ENCODE data around the gene VWA8.
"Not testable (repeated sequence)": the region's sequence is repeated elsewhere in the genome, so short reads cannot be mapped to it uniquely, and the experiment has no call there.

The VWA8 gene

DNA sequence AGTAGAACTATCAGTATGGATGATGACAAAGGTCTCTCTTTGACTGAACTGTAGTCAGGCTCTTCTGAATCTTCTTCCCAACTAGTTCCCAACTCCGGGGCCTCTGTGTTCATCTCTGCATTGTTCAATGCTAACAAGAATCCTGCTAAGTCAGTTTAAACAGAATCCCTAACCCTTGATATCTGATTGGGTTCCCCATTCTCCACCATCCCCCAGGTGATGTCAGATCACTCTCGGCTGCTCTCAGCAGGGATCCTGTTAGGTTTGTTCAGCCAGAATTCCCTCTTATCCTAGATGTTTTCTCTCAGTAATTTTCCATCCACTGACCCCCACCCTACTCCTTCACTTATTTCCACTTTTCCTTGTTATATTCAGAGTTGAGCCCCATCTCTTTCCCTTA lies 280.0 kb downstream of the VWA8 start:
- DNase-seq = no peak

DNA sequence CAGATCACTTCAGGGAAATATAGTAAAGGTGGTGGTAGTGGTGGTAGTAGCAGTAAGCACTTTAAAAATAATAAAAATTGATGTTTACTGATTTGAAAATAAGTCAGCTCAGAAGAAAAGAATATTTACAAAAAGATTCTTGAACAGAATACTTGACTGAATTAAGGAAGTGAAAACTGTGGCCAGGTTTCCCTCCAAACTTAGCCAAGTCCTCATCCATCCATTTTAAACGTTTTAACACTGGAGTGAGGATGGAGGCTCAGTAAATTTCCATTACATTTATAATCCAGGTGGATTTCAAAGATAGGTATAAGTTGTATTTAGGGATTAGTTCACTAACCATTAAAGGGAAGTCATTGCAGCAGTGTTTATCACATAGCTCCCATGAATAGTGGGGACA lies 282.1 kb downstream of the VWA8 start:
- DNase-seq = no peak

DNA sequence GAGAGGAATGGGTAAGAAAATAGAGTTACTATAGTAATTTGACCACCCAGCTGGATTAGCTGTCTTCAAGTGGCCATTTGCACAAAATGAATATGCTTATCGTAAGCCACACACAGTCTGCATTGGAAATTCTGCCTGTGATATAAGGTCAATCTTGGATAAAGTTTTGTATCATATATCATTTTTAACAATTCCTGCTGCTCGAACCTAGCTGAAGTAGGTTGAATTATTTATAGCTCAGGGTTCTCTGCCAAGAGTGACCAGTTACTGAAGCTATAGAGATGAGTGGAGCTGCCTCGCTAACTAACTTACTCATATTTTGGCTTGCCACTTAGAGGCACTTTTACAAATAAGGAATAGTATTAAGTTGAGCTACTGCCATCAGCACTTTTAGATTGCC lies 282.7 kb downstream of the VWA8 start:
- DNase-seq = no peak

DNA sequence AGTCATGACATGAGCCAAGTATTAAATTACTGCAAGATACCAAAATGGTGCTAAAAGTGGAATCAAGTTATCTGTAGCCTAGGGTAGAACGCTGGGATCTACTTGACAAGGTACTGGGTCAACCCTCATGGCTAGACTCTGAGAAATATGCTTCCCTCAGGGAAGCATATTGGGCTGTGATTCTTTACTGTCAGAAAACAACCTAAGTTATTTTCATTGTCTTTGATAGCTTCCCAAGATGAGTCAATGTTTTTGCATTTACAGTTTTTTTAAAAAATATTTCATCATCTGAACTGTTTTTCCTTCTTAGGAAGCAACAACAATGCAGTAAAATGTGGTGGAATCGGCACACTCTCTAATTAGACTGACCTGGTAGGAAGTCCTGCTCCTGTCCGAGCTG lies 285.6 kb downstream of the VWA8 start:
- no peak for DNase-seq

DNA sequence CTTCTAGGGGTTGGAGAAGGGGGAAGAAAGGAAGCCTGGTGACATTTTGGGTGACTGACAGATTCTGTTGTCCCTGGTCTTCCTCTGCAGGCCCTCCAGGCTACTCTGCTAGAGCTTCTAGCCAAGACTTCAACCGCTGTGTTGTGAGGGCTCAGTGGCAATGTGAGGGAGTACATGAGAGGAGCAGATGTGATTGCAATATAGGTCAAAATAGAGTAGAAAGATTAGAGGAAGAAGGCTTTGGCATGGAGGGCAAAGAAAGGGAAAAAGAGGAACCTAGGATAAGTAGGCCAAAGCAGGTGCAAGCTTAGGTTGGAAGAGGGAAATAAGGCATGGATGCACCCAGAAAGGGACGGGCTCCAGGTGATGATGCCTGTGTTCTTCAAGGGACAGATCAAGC lies 286.7 kb downstream of the VWA8 start:
- DNase-seq = peak; percentile 43 to 51

DNA sequence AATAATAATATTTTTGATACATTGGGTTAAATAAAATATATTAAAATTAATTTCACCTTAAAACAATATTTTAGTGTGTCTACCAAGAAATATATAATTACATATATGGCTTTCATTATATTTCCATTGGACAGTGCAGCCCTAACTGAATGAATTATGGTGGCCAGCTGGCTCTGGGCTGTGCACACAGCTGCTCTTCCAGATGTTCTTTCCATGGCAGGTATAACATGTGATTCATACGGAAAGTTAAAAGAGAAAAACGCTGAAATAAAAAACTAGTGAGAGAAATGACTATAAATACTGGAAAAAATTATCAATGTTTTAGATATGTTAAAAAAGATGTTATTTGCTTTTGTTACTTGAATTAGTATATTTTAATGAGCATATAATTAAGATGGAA lies 287.3 kb downstream of the VWA8 start:
- no peak for DNase-seq

DNA sequence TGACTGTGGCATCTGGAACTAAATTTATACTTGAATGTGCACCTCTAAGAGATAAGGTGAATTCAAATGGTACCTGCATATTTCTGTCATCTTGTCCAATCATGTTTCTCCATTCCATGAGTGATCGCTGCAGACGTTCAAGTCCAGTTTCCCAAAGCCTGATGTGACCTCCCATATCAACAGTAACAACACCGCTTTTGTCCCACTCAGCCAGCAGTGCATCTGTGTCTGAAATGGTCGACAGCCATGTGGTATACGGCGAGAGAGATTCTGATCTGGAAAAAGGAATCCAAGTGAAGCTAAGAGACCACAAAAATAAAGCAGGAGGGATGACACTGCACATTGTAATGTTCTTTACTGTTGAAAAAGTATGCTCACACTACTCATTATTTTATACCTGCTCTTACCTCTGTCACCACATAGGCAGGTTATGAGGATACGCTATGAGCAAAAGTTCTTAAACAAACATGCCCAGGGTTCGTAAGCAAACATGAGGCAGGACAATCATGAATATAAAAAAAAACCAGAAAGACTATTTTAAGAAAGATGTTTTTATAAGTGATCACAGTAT lies 290.0 kb downstream of the VWA8 start:
- DNase-seq = no peak

DNA sequence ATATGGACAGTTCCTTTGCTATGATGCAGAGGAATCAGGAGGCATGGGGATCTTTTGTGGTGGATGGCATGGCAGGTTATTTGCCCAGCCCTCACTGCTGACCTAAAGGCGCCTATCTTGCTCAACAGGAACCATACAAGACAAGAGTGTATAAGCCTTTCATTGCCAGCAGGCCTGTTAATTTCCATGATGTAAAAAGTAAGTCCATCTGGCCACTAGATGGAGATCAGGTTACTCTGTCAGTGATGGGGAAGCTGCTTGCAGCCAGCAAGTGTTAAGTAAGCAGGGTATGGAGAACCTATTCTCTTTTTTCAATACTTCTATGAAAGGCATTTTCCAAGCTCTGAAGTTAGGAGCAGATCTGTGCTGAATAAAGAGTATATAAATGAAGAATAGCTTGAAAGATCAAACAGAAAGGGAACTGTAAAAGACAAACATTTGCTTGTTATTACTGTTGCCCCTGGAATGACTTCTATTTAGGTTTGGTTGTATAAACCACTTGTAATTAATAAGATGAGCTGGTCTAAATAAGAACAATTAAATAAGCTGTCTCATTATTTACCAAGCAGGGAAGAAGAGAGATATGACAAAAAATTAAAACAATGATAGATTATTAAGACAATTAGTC lies 292.7 kb downstream of the VWA8 start:
- peak; percentile 99 for DNase-seq

DNA sequence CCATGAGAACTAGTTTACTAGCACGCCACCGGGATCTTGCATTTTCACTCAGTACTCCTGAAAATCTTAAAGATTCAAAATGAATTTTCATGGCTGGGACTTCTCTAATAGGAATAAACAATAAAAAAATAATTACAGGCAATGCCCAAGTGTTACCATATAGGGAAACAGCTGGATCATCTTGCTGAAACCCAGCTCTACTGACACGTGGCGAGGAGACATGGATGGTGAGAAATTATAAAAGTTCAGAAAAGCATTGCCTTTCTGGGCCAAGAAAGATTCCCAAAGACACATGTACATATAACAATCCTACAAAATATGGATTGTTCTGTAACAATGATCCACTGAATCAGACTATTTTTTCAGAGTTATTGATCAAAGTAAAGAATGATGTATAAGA lies 294.3 kb downstream of the VWA8 start:
- no peak for DNase-seq

DNA sequence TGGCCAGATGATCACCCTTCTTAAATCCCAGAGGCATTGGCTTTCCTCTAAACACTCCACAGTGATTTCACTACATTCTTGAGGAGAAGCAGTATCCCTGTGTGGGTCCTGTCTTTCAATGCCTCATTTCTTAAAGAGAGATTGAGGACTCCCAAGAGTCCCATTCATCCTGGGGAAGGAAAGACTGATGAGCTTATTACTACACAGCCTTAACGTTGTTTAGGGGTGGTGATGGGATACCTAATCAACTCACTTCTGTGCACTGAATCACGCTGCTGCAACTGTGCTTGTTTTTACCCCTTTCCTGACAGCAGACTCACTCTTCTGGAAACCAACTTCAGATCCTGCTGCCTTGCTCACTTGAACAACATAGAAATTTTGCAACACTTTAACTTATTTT lies 300.5 kb downstream of the VWA8 start:
- no peak for DNase-seq

DNA sequence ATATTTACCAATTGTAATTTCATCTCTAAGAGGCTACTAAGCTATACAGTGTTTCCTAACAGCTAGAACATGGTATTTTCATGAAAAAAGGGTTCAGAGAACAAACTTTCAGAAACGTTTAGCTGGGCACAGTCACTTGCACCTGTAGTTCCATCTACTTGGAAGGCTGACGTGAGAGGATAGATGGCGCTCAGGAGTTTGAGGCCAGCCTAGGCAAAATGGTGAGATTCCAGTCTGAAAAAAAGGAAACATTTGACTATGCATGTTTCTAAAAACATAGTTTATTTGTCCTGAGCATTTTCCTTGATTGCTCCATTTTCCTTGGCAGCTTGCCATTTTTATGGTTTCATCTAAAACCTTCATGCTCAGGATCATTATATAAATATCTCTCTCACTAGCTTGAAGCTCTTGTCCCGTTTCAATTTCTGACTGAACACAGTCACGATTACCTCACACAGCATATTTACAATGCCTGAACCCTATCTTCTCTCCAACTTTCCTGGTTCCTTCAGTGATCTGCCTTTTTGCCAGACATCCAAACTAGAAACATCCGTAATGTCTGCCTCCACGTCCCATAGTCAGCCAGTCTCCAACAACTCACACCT lies 302.8 kb downstream of the VWA8 start:
- DNase-seq = no peak

DNA sequence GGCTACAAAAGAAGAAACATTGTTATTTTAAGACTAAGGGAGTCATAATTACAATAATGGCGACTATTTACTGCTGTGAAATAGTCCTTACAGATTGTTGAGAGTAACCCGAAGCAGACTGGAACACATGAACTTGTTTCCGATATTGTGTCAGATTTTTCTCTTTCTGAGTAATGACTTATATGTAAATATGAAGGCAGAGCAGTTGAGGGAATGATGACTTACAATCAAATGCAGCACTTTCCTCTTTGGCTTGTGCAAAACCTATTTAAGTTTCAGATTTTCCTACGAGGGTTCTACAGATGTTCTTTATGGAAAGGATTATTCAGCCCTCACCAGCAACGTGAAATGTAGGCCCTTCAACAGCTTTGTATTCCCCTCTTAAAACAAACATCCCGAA lies 304.9 kb downstream of the VWA8 start:
- DNase-seq = no peak

DNA sequence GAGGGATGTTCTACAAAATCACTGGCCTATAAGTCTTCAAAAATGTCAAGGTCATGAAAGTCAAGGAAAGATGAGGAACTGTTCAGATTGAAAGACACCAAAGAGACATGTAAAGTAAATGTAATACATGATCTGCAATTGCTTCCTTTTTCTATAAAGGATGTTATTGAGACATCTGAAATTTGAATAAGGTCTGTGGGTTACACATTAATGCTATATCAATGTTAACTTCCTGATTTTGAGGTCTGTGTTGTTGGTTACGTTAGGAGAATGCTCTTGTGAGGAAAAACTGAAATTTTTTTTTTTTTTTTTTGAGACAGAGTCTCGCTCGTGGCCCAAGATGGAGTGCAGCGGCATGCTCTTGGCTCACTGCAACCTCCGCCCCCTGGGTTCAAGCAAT lies 306.1 kb downstream of the VWA8 start:
- peak; percentile 96 to 98 for DNase-seq

DNA sequence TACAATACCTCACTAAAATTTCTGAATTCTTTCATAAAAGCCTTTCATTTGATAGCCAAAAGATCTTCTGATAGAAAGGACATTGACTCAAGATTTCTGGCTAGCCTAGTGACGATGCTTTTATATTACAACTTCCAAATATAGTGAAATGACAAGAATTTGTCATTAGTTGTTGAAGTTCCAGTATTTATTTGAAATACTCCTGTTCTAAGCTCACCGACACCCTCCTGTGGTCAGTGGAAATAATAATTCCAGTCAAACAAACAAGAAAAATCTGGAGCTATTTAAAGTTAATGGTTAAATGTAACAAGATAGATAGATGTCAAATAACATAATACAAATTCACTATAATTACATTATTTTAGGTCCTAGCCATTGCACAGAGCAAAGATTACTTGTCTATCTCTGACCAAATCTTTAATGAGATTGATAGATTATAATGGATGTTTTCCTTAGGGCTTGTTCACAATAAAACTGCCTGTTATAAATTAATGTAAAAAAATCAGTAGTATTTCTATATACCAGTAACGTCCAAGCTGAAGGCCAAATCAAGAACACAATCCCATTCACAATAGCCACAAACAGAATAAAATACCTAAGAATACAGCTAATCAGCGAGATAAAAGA lies 308.1 kb downstream of the VWA8 start:
- peak; percentile 61 to 75 for DNase-seq

DNA sequence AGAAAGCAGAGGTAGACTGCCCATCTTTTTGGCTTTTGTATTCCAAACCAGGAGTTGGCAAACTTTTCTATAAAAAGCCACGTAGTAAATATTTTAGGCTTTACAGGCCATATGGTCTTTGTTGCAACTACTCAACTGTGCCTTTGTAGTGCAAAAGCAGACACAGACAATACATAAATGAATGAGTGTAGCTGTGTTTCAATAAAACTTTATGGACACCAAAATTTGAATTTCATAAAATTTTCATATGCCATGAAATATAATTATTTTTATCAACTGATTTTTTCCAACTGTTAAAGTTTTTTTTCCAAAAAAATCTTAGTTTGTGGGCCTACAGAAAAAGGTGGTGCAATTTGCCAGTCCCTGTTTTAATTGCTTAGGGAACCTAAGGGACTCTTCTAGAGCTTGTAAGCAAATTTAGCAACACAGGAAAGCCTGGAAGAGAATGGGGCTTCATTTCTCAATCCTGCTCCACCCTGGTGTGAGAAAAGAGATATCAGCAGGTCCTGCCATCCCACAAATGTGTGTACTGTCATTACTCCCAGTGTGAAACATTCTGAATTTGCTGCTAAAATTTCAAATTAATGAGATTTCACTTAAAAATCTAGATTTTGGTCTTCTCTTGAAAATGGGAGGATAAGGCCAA lies 309.4 kb downstream of the VWA8 start:
- DNase-seq = peak; percentile 73 to 76

DNA sequence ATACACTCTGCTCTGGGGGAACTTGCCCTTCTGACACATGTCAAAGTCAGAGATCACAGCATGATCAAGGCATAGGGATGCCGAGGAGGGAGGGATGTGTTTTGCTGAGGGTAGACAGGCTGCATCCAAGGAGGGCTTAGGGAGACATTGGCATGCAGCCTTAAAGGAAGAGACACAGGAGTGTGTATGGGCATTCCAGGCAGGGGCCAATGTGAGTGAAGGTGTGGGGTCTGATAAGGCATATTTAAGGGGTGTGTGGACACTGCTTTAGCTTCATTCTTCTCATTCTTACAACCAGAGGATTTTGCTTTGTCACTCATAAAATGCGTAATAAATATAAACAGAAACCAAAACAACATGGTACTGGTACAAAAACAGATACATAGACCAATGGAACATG lies 310.2 kb downstream of the VWA8 start:
- no peak for DNase-seq

DNA sequence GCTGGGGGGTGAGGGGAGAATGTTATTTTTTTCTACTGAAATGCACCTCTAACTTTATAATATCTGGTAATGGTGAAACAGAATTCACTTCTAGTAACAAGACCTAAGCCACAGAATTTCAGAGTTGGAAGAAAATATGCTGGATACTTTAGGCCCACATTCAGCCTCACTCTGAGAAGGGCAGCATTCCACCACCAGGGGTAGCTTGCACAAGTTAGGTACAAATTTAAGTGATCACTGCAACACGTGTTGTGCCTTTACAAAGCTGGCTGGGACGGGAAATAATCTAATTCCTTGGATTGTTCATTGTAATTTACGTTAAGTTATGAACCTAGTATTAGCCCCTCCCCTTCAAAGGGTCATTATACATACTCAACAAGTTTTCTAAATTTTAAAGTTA lies 311.2 kb downstream of the VWA8 start:
- no peak for DNase-seq

DNA sequence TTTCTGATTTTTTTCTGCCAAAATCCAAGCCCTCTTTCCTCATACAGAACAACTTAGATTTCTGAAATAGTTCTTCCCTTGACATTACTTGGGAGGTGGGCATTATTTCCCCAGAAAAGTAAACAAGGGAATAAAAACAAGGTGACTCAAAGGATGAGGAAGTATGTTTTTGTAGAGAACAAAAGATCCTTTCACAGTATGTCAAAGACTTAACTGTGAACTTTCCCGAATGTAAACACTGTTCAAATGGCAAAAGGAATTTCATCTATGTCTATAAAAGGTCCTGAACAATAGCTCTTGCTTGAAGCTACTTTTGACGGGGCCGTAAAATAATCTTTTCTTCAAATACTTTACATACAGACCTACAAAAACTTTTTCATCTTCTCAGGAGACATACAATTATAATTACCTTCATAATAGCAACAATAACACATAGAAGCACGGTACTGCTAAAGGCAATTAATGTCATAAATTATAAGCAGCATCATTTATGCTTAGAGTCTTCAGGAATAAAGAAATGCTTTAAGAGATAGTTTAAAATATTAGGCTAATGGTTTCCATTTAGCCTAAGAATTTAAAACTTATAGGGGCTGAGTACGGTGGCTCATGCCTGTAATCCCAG lies 312.5 kb downstream of the VWA8 start:
- DNase-seq = no peak

DNA sequence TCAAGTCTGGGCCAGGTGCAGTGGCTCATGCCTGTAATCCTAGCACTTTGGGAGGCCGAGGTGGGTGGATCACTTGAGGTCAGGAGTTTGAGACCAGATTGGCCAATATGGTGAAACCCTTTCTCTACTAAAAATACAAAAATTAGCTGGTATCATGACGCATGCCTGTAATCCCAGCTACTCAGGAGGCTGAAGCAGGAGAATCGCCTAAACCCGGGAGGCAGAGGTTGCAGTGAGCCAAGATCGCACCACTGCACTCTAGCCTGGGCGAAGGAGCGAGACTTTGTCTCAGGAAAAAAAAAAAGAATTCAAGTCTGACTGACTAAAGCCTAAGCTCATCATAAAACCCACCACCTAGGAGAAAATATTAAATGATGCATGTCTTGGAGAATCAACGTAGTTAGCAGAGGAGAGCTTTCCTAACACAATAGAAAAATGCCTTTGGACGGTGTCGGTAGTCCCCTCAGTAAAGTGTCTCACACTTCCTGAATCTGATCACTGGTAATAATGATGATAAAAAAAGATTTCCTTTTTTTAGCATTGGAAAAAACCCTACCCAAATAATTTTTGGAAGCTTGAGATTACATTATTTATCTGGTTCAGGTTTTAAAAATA lies 313.1 kb downstream of the VWA8 start:
- DNase-seq = not testable (repeated sequence)

DNA sequence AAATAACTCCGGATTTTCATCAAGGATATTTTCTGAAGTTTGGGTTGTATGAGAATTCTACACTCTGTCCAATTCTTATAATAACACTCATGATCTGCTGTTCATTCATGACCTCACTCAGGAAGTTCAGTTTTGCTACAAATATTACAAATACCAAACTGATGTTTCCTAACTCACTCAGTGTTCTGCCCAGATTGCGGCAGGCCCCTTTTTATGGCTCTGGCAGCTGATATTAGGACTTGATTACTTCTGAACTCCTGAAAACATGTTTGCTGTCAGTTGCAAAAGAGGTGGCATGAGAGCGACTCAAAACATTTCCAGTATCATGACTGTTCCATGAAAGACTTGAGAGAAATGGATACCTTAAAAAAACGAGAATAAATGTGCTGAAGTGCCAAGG lies 315.6 kb downstream of the VWA8 start:
- no peak for DNase-seq

DNA sequence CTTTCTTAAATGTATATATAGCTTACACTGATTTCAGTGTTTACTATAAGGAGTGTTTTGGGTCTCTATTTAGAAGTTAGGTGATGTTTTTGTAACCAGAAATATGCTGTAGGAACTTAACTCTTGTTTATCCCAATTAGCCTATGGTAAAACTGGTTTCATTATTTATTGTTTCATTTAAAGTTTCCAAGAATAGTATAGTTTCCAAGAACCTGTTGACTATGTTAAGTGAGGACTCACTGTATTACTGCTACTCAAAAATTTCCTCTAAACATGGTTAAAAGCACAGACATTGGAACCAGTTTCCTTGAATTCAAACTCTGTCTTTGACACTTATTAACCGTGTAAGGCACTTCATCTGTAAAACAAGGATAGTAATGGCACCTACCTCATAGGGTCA lies 316.2 kb downstream of the VWA8 start:
- DNase-seq = no peak

DNA sequence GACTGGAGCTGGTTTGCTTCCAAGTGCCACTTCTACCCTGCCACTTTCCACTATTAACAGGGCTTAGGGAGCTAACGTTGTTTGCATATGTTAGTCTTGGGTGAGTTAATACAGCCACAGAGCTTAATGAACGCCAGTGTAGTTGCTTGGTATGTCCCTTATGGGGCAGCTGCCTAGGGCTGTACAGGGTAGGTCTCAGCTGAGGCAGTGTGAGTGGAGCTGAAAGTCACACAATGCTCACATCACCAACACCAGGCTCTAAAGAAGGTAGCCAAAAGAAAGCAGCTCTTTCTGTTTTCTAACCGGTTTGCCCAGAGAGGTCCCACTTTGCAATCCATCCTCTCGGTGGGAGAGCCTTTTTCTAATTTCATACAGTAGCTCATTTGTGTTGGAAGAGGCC lies 317.4 kb downstream of the VWA8 start:
- DNase-seq = no peak

DNA sequence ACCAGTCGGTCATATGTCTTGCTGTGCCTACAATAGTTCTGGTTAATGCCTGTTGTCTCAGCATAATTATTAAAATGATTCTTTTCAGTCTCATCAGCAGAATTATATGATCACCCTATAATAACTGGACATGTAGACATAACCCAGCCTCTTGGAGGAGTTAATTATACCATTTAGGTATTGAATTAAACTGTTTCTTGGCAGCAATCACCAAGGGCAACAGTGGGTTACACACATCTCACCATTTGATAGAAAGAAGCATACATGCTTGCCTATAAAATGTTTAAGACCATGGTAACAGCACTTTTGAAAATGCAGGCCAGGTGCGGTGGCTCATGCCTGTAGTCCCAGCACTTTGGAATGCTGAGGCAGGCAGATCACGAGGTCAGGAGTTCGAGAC lies 318.9 kb downstream of the VWA8 start:
- DNase-seq = no peak
